CD1c-positive myeloid dendritic cell (primary cell): Measurements from ENCODE around the gene ELF2.
A peak's percentile ranks its signal among the peaks of the same experiment; 100 is the strongest.
"Not testable (repeated sequence)": the region's sequence is repeated elsewhere in the genome, so short reads cannot be mapped to it uniquely, and the experiment has no call there.

ENCODE experiments used
- DNase-seq: peaks from one replicate; pipeline ENCODE4 v3.0.0-alpha.2; 2016; ENCODE audit errors: extremely low spot score

Gene ELF2

DNA sequence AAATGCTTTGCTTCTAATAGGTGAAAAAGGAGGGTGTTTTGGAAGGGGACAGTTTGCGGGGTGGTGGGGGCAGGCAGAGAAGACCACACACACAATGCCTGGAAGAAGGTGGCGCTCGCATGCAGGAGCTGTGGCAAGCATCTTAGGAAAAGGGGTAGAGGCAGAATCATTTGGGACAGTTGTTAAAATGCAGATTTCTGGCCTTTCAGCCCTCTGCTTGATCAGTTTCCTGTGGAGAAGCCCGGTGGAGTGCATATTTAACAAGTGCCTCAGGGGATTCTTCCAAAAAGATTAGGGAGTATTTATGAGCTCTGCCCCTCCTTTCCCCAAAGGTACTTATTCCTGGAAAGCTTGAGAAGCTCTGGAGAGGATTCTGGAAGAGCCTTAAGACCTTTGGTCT is 156.6 kb downstream of the ELF2 start:
- DNase-seq: no peak

DNA sequence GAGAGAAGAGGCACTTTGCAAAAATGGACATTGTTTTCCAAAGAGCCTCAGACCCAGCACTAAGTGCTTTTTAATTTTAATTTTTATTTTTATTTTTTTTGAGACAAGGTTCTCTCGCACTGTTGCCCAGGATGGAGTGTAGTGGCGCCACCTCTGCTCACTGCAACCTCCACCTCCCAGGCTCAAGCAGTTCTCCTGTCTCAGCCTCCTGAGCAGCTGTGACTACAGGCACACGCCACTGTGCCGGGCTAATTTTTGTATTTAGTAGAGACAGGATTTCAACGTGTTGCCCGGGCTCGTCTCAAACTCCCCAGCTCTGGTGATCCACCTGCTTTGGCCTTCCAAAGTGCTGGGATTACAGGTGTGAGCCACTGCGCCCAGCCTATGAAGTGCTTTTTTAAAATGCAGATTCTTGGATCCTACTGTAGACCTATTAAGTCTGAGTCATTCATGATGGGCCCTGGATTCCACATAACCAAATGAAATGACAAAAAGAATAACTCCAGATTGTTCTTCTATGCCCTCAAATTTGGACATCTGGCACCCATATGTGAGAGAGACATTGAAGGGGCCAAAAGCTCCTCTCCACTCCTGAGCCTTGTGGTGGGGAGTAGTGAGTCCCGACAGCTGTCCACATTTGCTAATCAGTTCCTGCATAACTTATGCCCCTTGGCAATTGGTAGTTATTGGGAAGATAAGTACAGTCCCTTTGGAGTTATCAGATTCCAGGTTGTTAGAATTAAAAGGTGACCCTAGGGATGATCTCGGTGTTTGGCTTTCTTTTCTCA is 157.9 kb downstream of the ELF2 start:
- no peak for DNase-seq

DNA sequence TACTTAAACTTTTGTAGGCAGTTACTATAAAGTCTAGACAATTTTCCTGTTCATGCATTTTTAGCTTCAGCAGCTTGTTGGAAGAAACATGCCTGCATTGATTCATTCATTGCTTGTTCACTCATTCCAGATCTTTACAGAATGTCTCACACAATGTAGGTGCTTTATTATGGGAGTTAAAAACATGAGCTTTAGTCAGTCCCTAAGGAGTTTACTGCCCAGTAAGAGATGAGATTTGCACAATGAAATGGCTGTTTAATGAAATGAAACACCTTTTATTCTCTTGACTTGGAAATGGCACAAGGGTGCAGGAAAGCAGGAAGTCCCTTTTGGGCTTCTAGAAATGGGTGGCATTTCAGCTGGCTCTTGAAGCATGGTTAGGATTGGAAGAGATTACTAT is 158.5 kb downstream of the ELF2 start:
- DNase-seq: peak; percentile 15

GRCh38 chr4:139017861-139018260 is 159.2 kb downstream of the ELF2 start:
- peak; percentile 43 for DNase-seq

GRCh38 chr4:139015948-139016471 is 161.0 kb downstream of the ELF2 start:
- DNase-seq: peak; percentile 47

DNA sequence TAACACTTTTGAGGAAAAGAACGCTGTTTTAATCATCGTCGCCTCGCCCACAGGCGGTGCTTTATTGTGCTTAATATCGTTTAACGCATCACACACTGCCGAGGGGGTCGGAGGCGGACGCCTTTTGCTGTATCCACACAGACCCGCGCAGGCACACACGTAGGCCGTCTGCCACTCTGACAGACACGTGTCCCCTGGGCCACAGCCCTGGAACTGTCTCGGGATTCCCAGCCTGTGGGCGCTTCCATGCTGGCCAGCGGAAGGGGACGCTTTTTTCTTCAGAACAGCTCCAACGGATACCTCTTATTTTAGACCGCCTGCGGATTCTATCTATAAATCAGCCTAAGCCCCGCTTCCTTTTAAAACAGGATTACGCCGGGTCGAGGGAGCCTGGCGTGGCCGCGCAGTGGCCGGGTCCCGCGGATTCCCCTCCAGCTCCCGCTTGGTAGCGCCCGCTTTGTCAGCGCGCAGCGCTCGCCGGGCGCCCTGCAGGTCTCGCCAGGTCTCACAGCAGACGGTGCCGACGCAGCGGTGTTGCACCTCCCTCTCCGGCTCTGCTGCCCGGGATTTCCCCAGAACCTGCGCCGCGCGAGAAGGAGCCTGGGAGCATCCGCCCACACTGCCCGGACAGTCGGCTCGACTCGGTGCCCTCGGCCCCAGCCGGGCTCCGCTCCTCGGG is 161.6 kb downstream of the ELF2 start, which contains the start of gene NOCT:
Gene NOCT (plus strand): TSS at position 513 of the 679 bp plus-strand sequence. CDS start 201 bp downstream, outside the sequence.
- peak; percentile 96 for DNase-seq

DNA sequence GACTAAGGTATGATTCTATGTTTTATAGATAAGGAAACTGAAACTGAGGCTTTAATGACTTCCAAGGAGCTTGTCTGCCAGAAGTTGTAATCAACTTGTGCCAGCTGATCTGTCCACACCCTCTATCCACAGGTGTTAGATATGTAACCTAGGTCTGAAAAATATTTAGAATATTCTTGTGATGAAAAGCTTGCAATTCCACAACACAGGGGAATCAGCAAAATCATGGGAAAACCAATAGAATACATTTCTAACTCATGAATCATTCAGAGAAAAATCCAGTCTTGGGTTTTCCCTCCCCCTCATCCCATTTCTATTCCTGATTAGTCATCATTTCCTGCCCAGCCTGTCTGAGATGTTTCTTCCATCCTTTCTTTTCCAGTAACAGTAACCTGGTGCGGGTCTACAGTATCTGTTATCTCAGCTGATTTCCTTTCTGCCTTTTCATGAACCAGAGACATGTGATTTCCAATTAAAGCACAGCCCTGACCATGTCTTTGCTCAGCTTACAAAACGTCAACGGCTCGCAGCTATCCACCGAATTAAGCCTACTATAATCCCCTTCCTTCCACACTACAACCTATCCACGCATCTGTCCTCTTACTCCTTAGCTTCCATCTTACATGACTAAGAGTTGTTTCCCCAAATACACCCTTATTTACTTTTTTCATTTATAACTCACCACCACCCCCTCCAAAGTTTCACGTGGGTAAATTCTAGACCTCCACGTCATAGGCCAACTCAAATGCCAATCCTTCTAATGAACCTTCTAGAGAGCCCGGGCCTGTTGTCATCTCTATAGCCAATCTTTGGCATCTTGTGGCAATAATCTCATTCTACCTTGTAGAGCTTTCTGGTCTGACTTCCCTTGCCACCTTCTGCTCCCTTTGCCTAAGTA is 162.4 kb downstream of the ELF2 start:
- DNase-seq: peak; percentile 62

DNA sequence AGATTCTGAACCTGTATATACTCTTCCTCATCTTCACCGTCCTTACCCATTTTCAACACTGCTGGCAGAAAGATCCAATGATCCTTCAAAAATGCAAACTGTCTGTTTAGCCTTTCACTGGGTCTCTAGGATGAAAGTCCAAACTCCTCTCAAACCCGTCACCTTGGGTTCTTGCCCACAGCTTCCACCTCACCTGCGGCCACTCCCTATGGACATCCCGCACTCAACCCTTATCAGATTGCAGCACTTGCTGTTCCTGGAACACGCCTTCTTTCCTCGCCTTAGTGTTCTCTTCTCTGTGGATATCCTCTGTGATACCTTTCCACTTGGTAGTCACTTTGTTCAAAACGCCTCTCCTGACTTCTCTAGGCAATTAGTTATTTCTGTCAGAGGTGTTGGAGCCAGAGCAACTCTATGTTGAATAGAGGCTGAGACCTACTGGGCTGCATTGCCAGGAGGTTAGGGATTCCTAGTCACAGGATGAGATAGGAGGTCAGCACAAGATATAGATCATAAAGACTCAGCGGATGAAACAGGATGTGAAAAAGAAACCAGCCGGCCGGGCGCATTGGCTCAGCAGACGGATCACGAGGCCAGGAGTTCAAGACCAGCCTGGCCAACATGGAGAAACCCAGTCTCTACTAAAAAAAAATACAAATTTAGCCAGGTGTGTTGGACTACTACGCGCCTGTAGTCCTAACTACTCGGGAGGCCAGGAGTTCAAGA is 165.6 kb downstream of the ELF2 start:
- no peak for DNase-seq

DNA sequence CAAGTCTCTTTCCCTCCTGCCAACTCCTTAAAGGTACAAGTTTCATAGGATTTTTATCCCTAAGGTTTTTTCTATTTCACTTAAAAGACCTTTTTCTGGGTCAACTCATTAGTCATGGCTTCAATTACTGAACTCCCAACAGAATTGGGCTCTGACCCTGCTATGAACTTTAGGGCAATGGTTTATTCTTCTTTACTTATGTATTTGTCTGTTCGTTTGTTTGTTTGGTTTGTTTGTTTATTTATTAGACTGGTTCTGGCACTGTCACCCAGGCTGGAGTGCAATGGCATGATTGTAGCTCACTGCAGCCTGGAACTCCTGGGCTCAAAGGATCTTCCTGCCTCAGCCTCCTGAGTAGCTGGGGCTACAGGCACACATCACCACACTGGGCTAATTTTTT is 167.3 kb downstream of the ELF2 start:
- DNase-seq: no peak

- DNase-seq: not testable (repeated sequence)
Observed at GRCh38 chr4:139008278-139008677, 168.7 kb downstream of the ELF2 start.

DNA sequence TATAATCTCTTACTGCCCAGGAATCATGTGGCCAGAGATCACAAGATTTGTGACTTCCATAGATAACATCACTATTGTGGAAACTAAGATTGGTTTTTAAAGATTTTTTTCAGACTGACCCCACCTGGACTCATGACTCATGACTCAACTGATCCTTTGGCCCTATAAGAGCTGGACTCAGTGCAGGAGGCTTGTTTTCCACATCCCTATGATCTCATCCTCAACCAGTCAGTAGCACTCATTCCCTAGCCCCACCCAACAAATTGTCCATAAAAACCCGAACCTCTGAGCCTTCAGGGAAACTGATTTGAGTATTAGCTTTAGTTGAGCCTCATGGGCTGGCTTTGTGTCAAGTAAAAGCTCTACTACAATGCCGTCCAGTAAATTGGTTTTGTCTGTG is 169.4 kb downstream of the ELF2 start:
- peak; percentile 3 for DNase-seq
